Right cardiac atrium (tissue), 5 donors: ENCODE data around the gene LUC7L2. TPM values are rescaled to one million over a fixed set of nuclear protein-coding genes. Genes with fewer than 3 reads are reported as not detected.
"Not testable (repeated sequence)": the region's sequence is repeated elsewhere in the genome, so short reads cannot be mapped to it uniquely, and the experiment has no call there.

ENCODE experiments used
- ATAC-seq, 2 donors: fragments of 200-7000 bp; cut with Tn5 transposase; one replicate each; pipeline versions ENCODE4 v1.8.0 to v1.9.1; 2020; ENCODE audit warnings: moderate library complexity in 2 of 2, mild to moderate bottlenecking in 1 of 2
- DNase-seq, 3 donors: peaks; one replicate each; pipeline ENCODE4 v3.0.0-alpha.2; 2020
- H3K27ac ChIP-seq: one replicate; pipeline ENCODE4 v1.5.1; 2013; ENCODE audit warnings: mild to moderate bottlenecking, low read length, control low read depth, moderate library complexity
- H3K27me3 ChIP-seq: one replicate; pipeline ENCODE4 v1.6.1; 2013; ENCODE audit not compliant: control insufficient read depth, insufficient read depth
- H3K4me1 ChIP-seq: one replicate; pipeline ENCODE4 v1.6.1; 2013; ENCODE audit warnings: low read length; ENCODE audit not compliant: control insufficient read depth, insufficient read depth
- H3K4me3 ChIP-seq: one replicate; pipeline ENCODE4 v1.5.1; 2013; ENCODE audit warnings: low read length, control low read depth
- H3K9me3 ChIP-seq: one replicate; pipeline ENCODE4 v1.6.1; 2013; ENCODE audit warnings: low read length; ENCODE audit not compliant: control insufficient read depth
- WGBS: extraction: QIAGEN DNeasy Blood & Tissue Kit; methylation state at CpG from one replicate; pipeline ENCODE4 v1.1.7; 2013; 5-methylcytosine and 5-hydroxymethylcytosine counted together
- intact Hi-C, 4 donors: fragments of 100-400 bp; cut with DNase I; formaldehyde crosslinking; loops; one replicate each; pipeline versions ENCODE4 v1.11.0 to v1.14.0; 2022 to 2023
- polyA plus RNA-seq: library from polyadenylated mRNA; stranded (reverse); fragments of 200-250 nt; gene quantifications from one replicate; pipeline ENCODE4 v1.2.3, GENCODE V29; 2013
- total RNA-seq, 4 donors: library from RNA; stranded (reverse); fragmentation: NEBNext Ultra II Directional; extraction: Animal tissue kit (Norgen Biotek cat#: 25700); gene quantifications; one replicate each; pipeline ENCODE4 v1.2.1, GENCODE V29; 2021
- donor health status: healthy with polysubstance abuse.
- donor health status: DM: no; HTN: yes; CAD: no.
- donor health status: DM: no; HTN: no; CAD: no.
- donor health status: DM: no; HTN: yes; CAD: no; lungs with severe emphysema.
- donor health status: DM: yes; HTN: yes; CAD: no.

LUC7L2 gene
- total and polyA plus RNA-seq, 5 donors: 34.1 to 58.3 (median 52.9) TPM

- H3K27ac ChIP-seq: no peak overlapping the region
- intact Hi-C loops: no loop called here
- ATAC-seq: no peak
- H3K9me3 ChIP-seq: no peaks in the 10 kb centered on the region
- no peak for DNase-seq
- H3K27me3 ChIP-seq: no peaks in the 10 kb centered on the region
- H3K4me3 ChIP-seq: no peak overlapping the region
- H3K4me1 ChIP-seq: peaks cover 2% of the 10 kb centered on the region
These were observed 37.5 kb downstream of the LUC7L2 start for GRCh38 chr7:139397192-139397591.

- Histone ChIP-seq H3K4me1 (no peaks in the 10 kb centered on the region), H3K27ac (no peak overlapping the region), H3K27me3 (no peaks in the 10 kb centered on the region), H3K9me3 (no peaks in the 10 kb centered on the region), H3K4me3 (no peak overlapping the region)
- DNase-seq (no peak), ATAC-seq (peak in 1 of 2 donors; percentile 39)
- intact Hi-C loops: no loop called here
- WGBS: 97% methylated on average over 2 of the region's 2 CpGs
These were observed 43.9 kb downstream of the LUC7L2 start for GRCh38 chr7:139403601-139404000.

- intact Hi-C loops: no loop called here
- DNase-seq (no peak), ATAC-seq (no peak)
- Histone ChIP-seq H3K9me3 (no peaks in the 10 kb centered on the region), H3K27ac (no peak overlapping the region), H3K4me1 (no peaks in the 10 kb centered on the region), H3K4me3 (no peak overlapping the region), H3K27me3 (no peaks in the 10 kb centered on the region)
- WGBS: 95% methylated on average over 1 of the region's 1 CpG
These were observed 47.9 kb downstream of the LUC7L2 start for GRCh38 chr7:139407555-139407954.

GRCh38 chr7:139414743-139415402, 55.2 kb downstream of the LUC7L2 start:
- H3K4me1 ChIP-seq, H3K27ac ChIP-seq, DNase-seq, ATAC-seq, H3K4me3 ChIP-seq, H3K27me3 ChIP-seq, H3K9me3 ChIP-seq, intact Hi-C loops: not testable (repeated sequence)
- WGBS: 96% methylated on average over 6 of the region's 6 CpGs

- no peaks in the 10 kb centered on the region for H3K27me3 ChIP-seq
- WGBS: 97% methylated on average over 3 of the region's 3 CpGs
- no peak overlapping the region for H3K4me3 ChIP-seq
- intact Hi-C loops: no loop called here
- ATAC-seq (no peak), DNase-seq (no peak)
- H3K9me3 ChIP-seq: no peaks in the 10 kb centered on the region
- H3K4me1 ChIP-seq: no peaks in the 10 kb centered on the region
- no peak overlapping the region for H3K27ac ChIP-seq
These were observed 56.7 kb downstream of the LUC7L2 start for GRCh38 chr7:139416405-139416804.

- no peaks in the 10 kb centered on the region for H3K9me3 ChIP-seq
- no peak overlapping the region for H3K4me3 ChIP-seq
- ATAC-seq (no peak), DNase-seq (no peak)
- H3K27ac ChIP-seq: no peak overlapping the region
- WGBS: 96% methylated on average over 15 of the region's 15 CpGs
- intact Hi-C loops: no loop called here
- H3K4me1 ChIP-seq: no peaks in the 10 kb centered on the region
- no peaks in the 10 kb centered on the region for H3K27me3 ChIP-seq
These were observed 57.8 kb downstream of the LUC7L2 start for GRCh38 chr7:139417478-139417877.

- WGBS: 0% methylated on average over 1 of the region's 1 CpG
- H3K27ac ChIP-seq: no peak overlapping the region
- ATAC-seq: no peak
- no peaks in the 10 kb centered on the region for H3K4me1 ChIP-seq
- no peak overlapping the region for H3K4me3 ChIP-seq
- DNase-seq: no peak
- intact Hi-C loops: no loop called here
- H3K9me3 ChIP-seq: no peaks in the 10 kb centered on the region
- no peaks in the 10 kb centered on the region for H3K27me3 ChIP-seq
These were observed 61.4 kb downstream of the LUC7L2 start for GRCh38 chr7:139421123-139421522.

GRCh38 chr7:139422126-139422525, 62.4 kb downstream of the LUC7L2 start:
- intact Hi-C loops: no loop called here
- Histone ChIP-seq H3K27ac (no peak overlapping the region), H3K27me3 (no peaks in the 10 kb centered on the region), H3K4me3 (no peak overlapping the region), H3K4me1 (no peaks in the 10 kb centered on the region), H3K9me3 (no peaks in the 10 kb centered on the region)
- WGBS: 56% methylated on average over 7 of the region's 7 CpGs
- DNase-seq (no peak), ATAC-seq (no peak)

- no peak for ATAC-seq
- H3K27ac ChIP-seq: no peak overlapping the region
- no peaks in the 10 kb centered on the region for H3K4me1 ChIP-seq
- intact Hi-C loops: no loop called here
- H3K9me3 ChIP-seq: no peaks in the 10 kb centered on the region
- no peak overlapping the region for H3K4me3 ChIP-seq
- 83% methylated on average over 4 of the region's 4 CpGs for WGBS
- DNase-seq: no peak
- H3K27me3 ChIP-seq: no peaks in the 10 kb centered on the region
These were observed 63.4 kb downstream of the LUC7L2 start for GRCh38 chr7:139423091-139423490.

GRCh38 chr7:139424004-139424403, 64.3 kb downstream of the LUC7L2 start:
- intact Hi-C loops: no loop called here
- H3K4me3 ChIP-seq: no peak overlapping the region
- ATAC-seq (no peak), DNase-seq (no peak)
- 75% methylated on average over 4 of the region's 4 CpGs for WGBS
- no peaks in the 10 kb centered on the region for H3K4me1 ChIP-seq
- H3K27me3 ChIP-seq: no peaks in the 10 kb centered on the region
- no peak overlapping the region for H3K27ac ChIP-seq
- H3K9me3 ChIP-seq: no peaks in the 10 kb centered on the region

- DNase-seq, H3K4me3 ChIP-seq, H3K9me3 ChIP-seq, ATAC-seq, intact Hi-C loops, H3K4me1 ChIP-seq, H3K27me3 ChIP-seq, H3K27ac ChIP-seq: not testable (repeated sequence)
- WGBS: 95% methylated on average over 9 of the region's 10 CpGs
These were observed 66.0 kb downstream of the LUC7L2 start for GRCh38 chr7:139425701-139426100.
